ENCODE data around the gene USP25. TPM values are rescaled to one million over a fixed set of nuclear protein-coding genes. Genes with fewer than 3 reads are reported as not detected.

USP25 gene
- total RNA-seq, 1 experiment from 2014 or later = 42.0 TPM

DNA sequence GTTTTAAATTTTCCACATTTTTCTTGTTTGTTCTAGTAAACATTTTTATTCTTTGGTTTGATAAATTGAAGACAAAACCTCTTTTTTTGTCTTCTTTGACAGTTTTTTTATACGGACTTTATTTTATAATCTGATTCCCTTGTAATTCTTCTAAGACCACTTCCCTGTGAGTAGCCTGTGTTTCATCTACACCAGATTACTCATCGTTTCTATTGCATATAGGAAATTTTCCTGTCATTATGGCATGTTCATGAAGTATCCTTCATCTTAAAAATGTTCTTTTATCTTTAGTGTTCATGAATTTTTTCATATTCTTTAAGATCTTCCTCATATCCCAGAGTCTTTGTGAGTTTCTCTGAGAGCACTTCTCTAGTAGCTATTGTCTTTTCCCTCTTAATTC is 109.8 kb downstream of the USP25 start (continued):
- TF ChIP-seq, protein P1, sequence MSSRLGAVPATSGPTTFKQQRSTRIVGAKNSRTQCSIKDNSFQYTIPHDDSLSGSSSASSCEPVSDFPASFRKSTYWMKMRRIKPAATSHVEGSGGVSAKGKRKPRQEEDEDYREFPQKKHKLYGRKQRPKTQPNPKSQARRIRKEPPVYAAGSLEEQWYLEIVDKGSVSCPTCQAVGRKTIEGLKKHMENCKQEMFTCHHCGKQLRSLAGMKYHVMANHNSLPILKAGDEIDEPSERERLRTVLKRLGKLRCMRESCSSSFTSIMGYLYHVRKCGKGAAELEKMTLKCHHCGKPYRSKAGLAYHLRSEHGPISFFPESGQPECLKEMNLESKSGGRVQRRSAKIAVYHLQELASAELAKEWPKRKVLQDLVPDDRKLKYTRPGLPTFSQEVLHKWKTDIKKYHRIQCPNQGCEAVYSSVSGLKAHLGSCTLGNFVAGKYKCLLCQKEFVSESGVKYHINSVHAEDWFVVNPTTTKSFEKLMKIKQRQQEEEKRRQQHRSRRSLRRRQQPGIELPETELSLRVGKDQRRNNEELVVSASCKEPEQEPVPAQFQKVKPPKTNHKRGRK (CRISPR knock-in tag; IDR thresholded peaks at IDR 0.05; ENCODE audit: borderline replicate concordance) = no peak

DNA sequence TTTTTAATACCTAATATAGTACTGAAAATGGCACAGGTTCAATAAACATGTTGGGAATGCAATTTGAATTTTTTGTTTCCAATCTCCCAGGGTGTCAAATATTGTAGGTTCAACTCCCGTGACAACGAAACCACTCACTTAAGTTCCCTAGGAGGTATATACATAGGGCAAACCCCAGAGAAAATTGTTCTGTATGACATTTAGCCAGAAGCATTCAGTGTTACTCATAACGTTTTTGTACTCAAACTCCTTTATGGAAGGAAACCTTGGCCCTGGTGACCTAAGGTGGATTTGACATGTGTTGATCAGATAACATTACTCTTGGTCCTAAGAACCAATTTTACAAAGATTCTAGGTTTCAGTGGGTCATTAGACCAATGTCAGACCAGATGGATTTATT is 110.6 kb downstream of the USP25 start:
- Mint-ChIP-seq H3K4me3 (no peak overlapping the region), H3K27ac (no peak overlapping the region), H3K4me1 (no peaks in the 10 kb centered on the region), H3K36me3 (no peaks in the 10 kb centered on the region), H3K9me3 (no peaks in the 10 kb centered on the region), H3K27me3 (ENCODE audit: low read depth) (no peaks in the 10 kb centered on the region)
- ChIA-PET POLR2A (no interaction called here), CTCF (no interaction called here)
- DNase-seq (ENCODE audit: low spot score) = no peak
- TF ChIP-seq SOX15 (CRISPR knock-in tag; IDR thresholded peaks at IDR 0.05) (no peak), ZNF121 (CRISPR knock-in tag; IDR thresholded peaks at IDR 0.05) (no peak), JUN (CRISPR knock-in tag; IDR thresholded peaks at IDR 0.05) (no peak), ZNF396 (CRISPR knock-in tag; IDR thresholded peaks at IDR 0.05; ENCODE audit: borderline replicate concordance) (no peak)
- TF ChIP-seq, protein P2, sequence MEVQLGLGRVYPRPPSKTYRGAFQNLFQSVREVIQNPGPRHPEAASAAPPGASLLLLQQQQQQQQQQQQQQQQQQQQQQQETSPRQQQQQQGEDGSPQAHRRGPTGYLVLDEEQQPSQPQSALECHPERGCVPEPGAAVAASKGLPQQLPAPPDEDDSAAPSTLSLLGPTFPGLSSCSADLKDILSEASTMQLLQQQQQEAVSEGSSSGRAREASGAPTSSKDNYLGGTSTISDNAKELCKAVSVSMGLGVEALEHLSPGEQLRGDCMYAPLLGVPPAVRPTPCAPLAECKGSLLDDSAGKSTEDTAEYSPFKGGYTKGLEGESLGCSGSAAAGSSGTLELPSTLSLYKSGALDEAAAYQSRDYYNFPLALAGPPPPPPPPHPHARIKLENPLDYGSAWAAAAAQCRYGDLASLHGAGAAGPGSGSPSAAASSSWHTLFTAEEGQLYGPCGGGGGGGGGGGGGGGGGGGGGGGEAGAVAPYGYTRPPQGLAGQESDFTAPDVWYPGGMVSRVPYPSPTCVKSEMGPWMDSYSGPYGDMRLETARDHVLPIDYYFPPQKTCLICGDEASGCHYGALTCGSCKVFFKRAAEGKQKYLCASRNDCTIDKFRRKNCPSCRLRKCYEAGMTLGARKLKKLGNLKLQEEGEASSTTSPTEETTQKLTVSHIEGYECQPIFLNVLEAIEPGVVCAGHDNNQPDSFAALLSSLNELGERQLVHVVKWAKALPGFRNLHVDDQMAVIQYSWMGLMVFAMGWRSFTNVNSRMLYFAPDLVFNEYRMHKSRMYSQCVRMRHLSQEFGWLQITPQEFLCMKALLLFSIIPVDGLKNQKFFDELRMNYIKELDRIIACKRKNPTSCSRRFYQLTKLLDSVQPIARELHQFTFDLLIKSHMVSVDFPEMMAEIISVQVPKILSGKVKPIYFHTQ (CRISPR knock-in tag; IDR thresholded peaks at IDR 0.05) = no peak
- TF ChIP-seq, protein P3, sequence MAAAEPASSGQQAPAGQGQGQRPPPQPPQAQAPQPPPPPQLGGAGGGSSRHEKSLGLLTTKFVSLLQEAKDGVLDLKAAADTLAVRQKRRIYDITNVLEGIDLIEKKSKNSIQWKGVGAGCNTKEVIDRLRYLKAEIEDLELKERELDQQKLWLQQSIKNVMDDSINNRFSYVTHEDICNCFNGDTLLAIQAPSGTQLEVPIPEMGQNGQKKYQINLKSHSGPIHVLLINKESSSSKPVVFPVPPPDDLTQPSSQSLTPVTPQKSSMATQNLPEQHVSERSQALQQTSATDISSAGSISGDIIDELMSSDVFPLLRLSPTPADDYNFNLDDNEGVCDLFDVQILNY (CRISPR knock-in tag; IDR thresholded peaks at IDR 0.05) = no peak
- no peak for ATAC-seq

DNA sequence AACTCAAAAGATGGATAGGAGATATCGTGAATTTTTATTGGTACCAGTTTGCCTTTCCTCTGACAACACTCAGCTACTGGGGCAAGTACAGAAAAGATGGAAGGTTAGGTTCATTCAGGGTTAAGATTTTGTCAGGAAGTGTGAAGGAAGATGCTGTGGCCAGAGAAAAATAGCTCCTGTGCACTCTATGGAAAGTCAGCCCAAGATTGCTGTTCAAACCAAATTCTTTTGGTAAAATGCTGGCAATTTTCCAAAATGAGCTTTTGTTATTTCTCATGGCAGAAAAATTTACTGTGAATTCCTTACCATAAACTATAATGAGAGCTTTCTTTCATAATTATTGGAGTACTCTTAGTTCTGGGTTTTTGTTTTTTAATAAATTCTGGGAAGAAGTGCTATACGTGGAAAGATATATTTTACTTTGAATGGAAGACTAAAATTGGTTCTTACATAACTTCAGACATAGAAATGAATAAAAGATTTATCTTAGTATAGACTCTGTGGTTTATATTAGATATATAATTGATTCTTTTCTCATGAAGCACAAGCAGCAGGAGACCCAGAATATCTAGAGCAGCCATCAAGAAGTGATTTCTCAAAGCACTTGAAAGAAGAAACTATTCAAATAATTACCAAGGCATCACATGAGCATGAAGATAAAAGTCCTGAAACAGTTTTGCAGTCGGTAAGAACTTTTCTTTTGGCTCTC is 112.2 kb downstream of the USP25 start:
- no peak for TF ChIP-seq PRRX2 (CRISPR knock-in tag; IDR thresholded peaks at IDR 0.05)
- Mint-ChIP-seq H3K27me3 (ENCODE audit: low read depth) (no peaks in the 10 kb centered on the region), H3K4me1 (no peaks in the 10 kb centered on the region), H3K36me3 (no peaks in the 10 kb centered on the region), H3K9me3 (no peaks in the 10 kb centered on the region), H3K27ac (no peak overlapping the region), H3K4me3 (no peak overlapping the region)
- no peak for DNase-seq (ENCODE audit: low spot score)
- ATAC-seq = no peak
- ChIA-PET CTCF (interaction anchor here (0.6 kb wide), 1 partner anchor 162 kb away, joined by 3 read pairs; no protein-coding TSS in a partner anchor), POLR2A (no interaction called here)

DNA sequence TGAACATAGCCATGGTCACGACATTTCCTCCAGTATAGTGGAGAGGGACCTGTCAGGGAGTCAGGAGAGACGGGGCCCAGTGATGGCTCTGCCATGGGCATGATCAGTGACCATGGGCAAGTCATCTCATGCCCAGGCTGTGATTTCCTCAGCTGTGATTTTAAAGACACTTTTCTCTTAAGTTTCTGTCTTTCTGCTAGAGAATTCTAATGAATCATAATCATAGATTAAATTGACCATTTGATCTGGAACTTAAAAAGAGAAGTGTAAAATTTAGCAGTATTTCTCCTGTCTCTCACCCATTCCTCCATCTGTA is 112.7 kb downstream of the USP25 start:
- Mint-ChIP-seq H3K36me3 (no peaks in the 10 kb centered on the region), H3K27me3 (ENCODE audit: low read depth) (no peaks in the 10 kb centered on the region), H3K4me3 (no peak overlapping the region), H3K4me1 (no peaks in the 10 kb centered on the region), H3K27ac (no peak overlapping the region), H3K9me3 (no peaks in the 10 kb centered on the region)
- ChIA-PET CTCF (no interaction called here), POLR2A (no interaction called here)
- ATAC-seq (no peak), DNase-seq (ENCODE audit: low spot score) (no peak)
- no peak for TF ChIP-seq JUN (CRISPR knock-in tag; IDR thresholded peaks at IDR 0.05)
- no peak for TF ChIP-seq ZNF396 (CRISPR knock-in tag; IDR thresholded peaks at IDR 0.05; ENCODE audit: borderline replicate concordance)
- TF ChIP-seq, protein P4, sequence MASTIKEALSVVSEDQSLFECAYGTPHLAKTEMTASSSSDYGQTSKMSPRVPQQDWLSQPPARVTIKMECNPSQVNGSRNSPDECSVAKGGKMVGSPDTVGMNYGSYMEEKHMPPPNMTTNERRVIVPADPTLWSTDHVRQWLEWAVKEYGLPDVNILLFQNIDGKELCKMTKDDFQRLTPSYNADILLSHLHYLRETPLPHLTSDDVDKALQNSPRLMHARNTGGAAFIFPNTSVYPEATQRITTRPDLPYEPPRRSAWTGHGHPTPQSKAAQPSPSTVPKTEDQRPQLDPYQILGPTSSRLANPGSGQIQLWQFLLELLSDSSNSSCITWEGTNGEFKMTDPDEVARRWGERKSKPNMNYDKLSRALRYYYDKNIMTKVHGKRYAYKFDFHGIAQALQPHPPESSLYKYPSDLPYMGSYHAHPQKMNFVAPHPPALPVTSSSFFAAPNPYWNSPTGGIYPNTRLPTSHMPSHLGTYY (CRISPR knock-in tag; IDR thresholded peaks at IDR 0.05) = no peak
- TF ChIP-seq, protein P5, sequence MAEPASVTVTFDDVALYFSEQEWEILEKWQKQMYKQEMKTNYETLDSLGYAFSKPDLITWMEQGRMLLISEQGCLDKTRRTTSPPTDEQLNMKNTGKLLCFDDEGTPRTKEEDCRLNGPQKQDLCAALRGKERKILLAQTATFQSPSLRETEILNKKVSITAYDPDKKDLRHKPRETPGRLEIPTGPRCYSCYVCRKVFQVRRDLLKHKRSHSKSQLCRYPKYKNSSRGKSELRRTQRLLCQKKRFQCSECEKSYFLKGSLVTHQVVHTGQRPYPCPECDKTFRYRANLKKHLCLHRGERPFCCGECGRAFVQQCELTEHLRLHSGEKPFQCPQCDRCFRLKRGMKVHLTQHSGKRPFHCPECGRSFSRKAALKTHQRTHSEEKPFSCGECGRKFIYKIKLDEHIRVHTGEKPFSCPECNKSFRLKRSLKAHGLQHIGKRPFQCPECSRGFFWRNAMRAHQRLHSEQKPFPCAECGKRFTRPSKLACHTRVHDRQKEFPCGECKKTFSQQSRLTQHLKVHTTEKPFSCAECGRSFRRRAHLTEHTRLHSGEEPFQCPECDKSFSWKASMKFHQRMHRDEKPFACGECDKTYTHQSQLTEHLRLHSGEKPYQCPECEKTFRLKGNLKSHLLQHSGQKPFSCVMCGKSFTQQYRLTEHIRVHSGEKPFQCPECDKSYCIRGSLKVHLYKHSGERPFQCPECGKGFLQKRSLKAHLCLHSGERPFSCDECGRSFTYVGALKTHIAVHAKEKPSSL (CRISPR knock-in tag; conservative IDR thresholded peaks at IDR 0.05) = no peak
- no peak for TF ChIP-seq NR1H2 (CRISPR knock-in tag; IDR thresholded peaks at IDR 0.05)
- TF ChIP-seq, protein P6, sequence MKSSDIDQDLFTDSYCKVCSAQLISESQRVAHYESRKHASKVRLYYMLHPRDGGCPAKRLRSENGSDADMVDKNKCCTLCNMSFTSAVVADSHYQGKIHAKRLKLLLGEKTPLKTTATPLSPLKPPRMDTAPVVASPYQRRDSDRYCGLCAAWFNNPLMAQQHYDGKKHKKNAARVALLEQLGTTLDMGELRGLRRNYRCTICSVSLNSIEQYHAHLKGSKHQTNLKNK (CRISPR knock-in tag; IDR thresholded peaks at IDR 0.05) = no peak
- TF ChIP-seq, protein P2 (CRISPR knock-in tag; IDR thresholded peaks at IDR 0.05) = no peak
- TF ChIP-seq SOX15 (CRISPR knock-in tag; IDR thresholded peaks at IDR 0.05) = no peak
- no peak for TF ChIP-seq NFATC4 (CRISPR knock-in tag; IDR thresholded peaks at IDR 0.05)
- TF ChIP-seq FOXJ3 (CRISPR knock-in tag; IDR thresholded peaks at IDR 0.05; ENCODE audit: borderline replicate concordance) = no peak
- TF ChIP-seq ZBTB21 (CRISPR knock-in tag; IDR thresholded peaks at IDR 0.05; ENCODE audit: borderline replicate concordance) = no peak
